Right hindlimb (tissue), 1 donor: ENCODE data around the gene SSBP1.
A peak's percentile ranks its signal among the peaks of the same experiment; 100 is the strongest.
"Not testable (repeated sequence)": the region's sequence is repeated elsewhere in the genome, so short reads cannot be mapped to it uniquely, and the experiment has no call there.

Experiments
- DNase-seq: peaks from one replicate; pipeline ENCODE4 v3.0.0-alpha.2; 2018

The SSBP1 gene, protein sequence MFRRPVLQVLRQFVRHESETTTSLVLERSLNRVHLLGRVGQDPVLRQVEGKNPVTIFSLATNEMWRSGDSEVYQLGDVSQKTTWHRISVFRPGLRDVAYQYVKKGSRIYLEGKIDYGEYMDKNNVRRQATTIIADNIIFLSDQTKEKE

GRCh38 chr7:141737836-141738591, at the start of gene SSBP1:
SSBP1 (plus strand) TSS chr7:141738358; CDS start chr7:141739167, 809 bp downstream.
- peak; percentile 96 for DNase-seq

- DNase-seq = not testable (repeated sequence)
Measured at GRCh38 chr7:141689072-141689825, 48.9 kb upstream of the SSBP1 start.

DNA sequence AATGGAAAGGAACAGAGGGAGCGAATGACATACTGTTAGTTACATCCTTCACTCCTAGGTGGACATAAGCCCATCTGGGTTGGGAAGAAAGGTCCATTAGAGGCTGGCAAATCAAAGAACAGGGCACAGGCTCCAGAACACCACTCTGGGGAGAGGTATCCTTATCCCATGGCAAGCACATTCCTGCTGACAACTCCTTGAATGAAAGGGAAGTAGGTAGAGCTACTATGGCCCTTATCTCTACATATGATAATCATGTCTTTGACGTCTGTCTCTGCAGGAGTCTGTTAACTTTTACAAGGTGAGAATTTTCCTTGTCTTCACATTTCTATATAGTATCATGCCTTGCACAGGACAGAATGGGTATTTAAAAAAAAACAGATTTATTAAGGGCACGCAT, 46.6 kb upstream of the SSBP1 start:
- DNase-seq = no peak

GRCh38 chr7:141691961-141692360, 46.2 kb upstream of the SSBP1 start:
- DNase-seq = no peak

GRCh38 chr7:141693082-141693481, 45.1 kb upstream of the SSBP1 start:
- DNase-seq = no peak

- no peak for DNase-seq
Measured at GRCh38 chr7:141695803-141696289, 42.3 kb upstream of the SSBP1 start.

- DNase-seq = no peak
Measured at GRCh38 chr7:141696348-141696747, 41.8 kb upstream of the SSBP1 start.

GRCh38 chr7:141697211-141697871, 40.8 kb upstream of the SSBP1 start:
- no peak for DNase-seq

DNA sequence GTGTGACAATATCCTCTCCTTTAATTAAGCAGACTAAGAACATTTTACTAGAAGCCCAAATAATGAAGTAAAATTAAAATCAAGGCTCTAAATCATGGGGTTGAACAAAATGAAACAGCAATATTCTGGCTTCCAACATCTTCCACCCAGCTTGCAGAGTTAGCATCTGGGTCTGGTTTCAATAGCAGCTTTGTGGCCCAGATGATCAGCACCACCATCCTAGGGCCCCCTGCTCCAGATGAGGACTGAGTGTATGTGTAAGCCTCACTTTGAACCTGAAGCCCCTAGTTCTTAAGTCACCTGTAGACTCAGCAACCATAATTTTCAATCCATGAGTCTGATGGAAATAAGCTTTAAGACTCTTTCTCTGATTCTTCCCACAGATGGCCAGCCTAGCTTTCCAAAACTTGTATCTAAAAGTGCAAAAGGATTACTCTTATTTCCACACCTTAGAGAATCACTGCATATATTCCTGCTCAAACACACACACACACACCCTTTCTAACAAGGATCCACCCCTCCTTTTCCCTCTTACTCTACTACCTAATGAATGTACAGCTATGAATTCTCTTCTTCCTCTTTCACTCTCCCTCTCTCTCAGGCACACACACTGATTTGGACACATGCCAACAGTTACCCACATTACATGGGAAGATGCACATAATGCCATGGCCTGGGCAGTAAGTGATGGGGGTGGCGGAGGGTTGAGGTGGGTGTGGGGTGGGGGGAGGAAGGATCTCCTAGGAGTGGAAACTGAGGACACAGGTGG, 39.7 kb upstream of the SSBP1 start:
- DNase-seq = no peak

GRCh38 chr7:141699860-141700259, 38.3 kb upstream of the SSBP1 start:
- no peak for DNase-seq

- DNase-seq = no peak
Measured at GRCh38 chr7:141700296-141700847, 37.8 kb upstream of the SSBP1 start.

DNA sequence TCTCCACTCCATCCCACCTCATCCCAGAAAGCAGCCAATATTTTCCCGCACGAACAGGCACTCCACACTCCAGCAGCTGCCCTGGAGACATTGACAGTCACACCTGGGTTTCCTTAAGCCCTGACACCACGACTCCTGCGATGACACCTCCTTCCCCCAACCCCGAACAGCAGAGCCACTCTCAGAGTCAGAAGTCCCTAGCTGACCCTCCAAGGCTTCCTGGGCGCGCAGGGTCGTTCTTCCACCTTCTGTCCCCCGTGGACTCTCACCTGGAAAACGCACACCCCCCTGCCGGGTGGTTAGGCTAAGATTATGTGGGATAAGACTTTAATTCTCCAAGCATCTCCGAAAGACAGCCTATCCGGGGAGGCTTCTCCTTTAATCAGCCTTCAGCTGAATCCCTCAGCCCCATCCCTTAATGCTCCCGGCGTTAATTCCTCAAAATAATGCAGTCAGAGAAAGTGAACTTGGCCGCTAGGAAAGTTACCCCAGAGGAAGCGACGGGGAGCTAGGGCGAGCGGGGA, 37.2 kb upstream of the SSBP1 start:
- DNase-seq = no peak

DNA sequence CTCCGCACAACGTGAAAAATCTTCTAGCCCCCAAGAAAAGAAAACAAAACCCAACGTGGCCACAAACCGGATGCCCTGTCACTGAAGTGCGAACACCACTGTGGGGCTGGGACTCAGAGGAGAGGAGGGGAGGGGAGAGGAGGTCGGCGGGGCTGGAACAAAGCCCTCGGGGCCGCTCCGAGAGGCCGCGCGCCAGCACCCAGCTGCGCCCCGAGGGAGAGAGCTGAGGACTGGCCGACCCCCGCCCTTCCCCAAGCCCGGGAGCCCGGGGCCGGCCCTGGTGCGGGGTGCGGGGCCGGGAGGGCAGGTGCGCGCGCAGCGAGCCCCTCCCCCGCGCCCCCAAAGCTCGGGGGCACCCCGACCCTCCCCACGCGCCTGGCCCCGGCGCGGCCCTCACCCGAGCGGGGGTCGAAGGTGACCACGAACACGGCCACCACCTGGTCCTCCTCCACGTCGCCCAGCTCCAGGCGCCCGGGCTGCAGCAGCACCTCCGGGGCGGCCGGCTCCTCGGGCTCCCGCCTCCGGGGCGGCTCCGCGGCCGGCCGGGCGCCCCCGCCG, 36.6 kb upstream of the SSBP1 start:
- DNase-seq = peak; percentile 41

GRCh38 chr7:141702047-141702567, 36.1 kb upstream of the SSBP1 start, which contains the start of gene DENND11:
DENND11 (minus strand) TSS chr7:141702166; CDS start chr7:141702153, 13 bp downstream.
- peak; percentile 57 for DNase-seq

DNA sequence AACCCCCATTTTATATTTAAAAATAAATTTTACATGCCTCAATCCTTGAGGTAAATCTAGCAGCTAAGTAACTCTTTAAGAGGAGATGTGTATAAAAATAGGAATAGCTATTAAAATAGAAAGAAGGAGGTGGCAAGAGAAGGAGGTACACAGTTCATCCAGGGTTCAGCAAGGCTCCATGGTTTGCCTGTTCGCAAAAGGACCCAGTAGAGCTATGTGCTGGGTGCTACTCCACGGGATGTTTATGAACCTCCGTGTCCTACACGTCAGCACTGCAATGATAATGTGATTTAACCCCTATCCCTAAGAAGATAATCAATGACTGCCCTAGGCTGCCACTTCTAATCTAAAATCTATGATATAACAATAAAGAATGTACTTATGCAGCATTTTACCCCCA, 35.3 kb upstream of the SSBP1 start:
- DNase-seq = no peak

GRCh38 chr7:141704112-141704511, 34.0 kb upstream of the SSBP1 start:
- no peak for DNase-seq

DNA sequence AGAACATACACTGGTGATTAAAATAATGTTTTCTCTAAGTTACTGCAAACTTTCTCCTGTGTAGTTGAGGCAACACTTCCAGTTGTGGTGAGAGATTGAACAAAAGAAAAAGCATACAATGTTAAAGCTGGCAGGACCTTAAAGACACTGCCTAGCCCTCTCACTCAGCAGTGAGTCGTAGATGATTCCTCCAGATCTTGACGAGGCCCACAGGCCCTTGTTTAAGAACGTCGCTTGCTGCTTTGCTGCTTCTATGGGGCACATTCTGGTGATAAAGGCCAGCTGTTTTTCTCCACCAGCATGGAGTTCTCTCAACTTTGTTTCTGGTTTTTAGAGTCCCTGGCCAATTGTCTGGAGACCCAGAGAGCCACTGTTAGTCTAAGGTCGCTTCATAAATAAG, 33.4 kb upstream of the SSBP1 start:
- DNase-seq = no peak

DNA sequence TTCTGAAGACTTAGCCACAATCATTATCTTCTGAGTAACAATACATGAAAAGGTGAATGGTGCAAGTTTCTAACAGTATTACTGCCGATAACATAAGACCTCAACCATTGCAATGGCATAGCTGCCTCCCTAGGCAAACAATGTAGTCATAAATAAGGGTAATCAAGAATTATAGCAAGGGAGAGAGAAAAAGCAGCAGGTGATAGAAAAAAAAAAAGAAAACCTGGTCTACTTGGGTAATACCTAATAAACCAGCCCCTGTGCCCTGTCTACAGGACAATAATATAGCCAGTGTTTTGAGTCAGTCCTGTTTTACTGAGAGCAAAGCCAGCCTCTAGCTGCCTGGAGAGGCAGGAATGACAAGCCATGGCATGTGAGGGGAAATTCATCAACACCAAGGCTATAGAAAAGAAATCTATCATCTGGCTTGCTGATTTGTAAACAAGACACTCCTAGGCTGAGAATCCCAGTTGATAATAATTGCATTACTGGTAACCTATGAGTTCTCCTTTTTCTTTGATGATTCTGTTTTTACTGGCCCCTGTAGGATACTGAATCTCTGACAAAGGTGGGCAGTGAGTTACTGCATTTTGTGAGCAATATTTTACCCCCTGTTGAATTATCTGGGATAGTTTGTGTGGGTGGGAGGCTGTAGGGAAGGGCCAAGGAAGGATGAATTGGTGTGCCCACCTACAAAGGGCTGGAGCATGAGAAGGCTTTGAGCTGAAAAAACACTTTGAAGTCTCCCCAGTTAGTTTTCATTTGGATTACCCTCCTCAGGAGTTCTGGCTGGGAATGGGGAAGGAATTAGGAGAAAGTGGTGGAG, 31.7 kb upstream of the SSBP1 start:
- DNase-seq = no peak

- DNase-seq = no peak
Measured at GRCh38 chr7:141708351-141708750, 29.8 kb upstream of the SSBP1 start, which contains the start of gene WEE2. WEE2 (plus strand) TSS chr7:141708353; CDS start chr7:141708759, 406 bp downstream.

DNA sequence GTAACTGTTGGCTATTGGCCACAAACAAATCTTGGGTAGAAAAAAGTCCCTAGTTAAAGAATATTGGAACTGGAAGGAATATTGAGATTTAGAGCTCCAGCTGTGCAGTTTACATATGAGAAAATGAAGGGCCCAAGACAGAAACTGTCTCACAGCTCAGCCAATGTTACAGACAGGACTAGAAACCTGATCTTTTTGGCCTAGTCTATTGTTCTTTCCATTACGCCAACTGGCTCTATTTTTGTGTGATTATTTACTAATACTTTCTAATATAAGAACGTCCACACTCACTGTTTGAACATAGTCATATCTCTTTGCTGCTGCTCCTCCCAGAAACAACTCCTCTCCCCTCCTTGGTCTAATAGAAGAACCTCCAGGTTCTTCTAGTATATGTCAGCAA, 28.8 kb upstream of the SSBP1 start:
- DNase-seq = no peak
